SJCRH30 (cell line): ENCODE data around the gene RAPGEF4. TPM values are rescaled to one million over a fixed set of nuclear protein-coding genes. Genes with fewer than 3 reads are reported as not detected.
A peak's percentile ranks its signal among the peaks of the same experiment; 100 is the strongest.

Experiments used
- DNase-seq, 2 experiments: peaks; one replicate each; pipeline ENCODE4 v3.0.0-alpha.2; 2015 to 2020
- H3K27ac ChIP-seq: fragments of 250-450 bp; sonication (Bioruptor Pico); 2 replicates; pipeline ENCODE4 v1.5.1; 2020; ENCODE audit warnings: mild to moderate bottlenecking, moderate library complexity
- H3K27me3 ChIP-seq: fragments of 250-450 bp; sonication (Bioruptor Pico); 2 replicates; pipeline ENCODE4 v1.5.1; 2020; ENCODE audit warnings: mild to moderate bottlenecking, moderate library complexity
- H3K36me3 ChIP-seq: fragments of 250-450 bp; sonication (Bioruptor Pico); 2 replicates; pipeline ENCODE4 v1.5.1; 2020; ENCODE audit warnings: mild to moderate bottlenecking, moderate library complexity
- H3K4me1 ChIP-seq: fragments of 250-450 bp; sonication (Bioruptor Pico); 2 replicates; pipeline ENCODE4 v1.5.1; 2020; ENCODE audit warnings: mild to moderate bottlenecking, moderate library complexity
- H3K4me3 ChIP-seq: fragments of 250-450 bp; sonication (Bioruptor Pico); 2 replicates; pipeline ENCODE4 v1.5.1; 2020; ENCODE audit warnings: mild to moderate bottlenecking, moderate library complexity
- H3K9me3 ChIP-seq: fragments of 250-450 bp; sonication (Bioruptor Pico); replicated peaks from 2 replicates; pipeline ENCODE4 v1.5.1; 2020; ENCODE audit warnings: mild to moderate bottlenecking, moderate library complexity
- total RNA-seq: library from RNA; depleted of rRNA; stranded (reverse); fragments of >200 nt; shearing (Covaris generic); gene quantifications from 2 replicates; pipeline ENCODE4 v1.2.3, GENCODE V29; 2014

Gene RAPGEF4
- total RNA-seq, 1 experiment from 2014 or later, result 6.1 TPM

DNA sequence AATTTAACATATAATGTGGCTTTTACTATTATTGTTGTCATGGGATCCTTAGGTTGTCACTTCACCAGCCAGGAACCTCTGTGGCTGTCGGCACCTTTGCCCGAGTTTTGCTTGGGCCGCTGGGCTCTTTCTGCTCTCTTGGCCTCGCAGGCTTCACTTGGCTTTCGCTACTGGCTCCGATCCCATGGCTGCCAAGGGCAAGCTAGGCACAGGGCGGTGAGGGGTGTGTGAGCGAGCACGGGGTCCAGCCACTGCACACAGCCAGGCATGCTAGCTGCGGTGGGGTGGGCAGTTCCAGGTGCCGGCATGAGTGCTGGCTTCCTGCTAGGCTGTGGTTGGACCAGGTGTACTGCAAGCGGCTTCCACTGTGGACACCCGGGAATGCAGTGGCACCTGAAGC lies 23.4 kb upstream of the RAPGEF4 start:
- H3K9me3 ChIP-seq, result no peaks in the 10 kb centered on the region
- no peak for DNase-seq
- H3K4me1 ChIP-seq, result peaks cover 9% of the 10 kb centered on the region
- no peaks in the 10 kb centered on the region for H3K36me3 ChIP-seq
- no peaks in the 10 kb centered on the region for H3K27me3 ChIP-seq
- H3K27ac ChIP-seq, result no peak overlapping the region
- H3K4me3 ChIP-seq, result no peak overlapping the region

- H3K36me3 ChIP-seq, result no peaks in the 10 kb centered on the region
- H3K27ac ChIP-seq, result no peak overlapping the region
- DNase-seq, result no peak
- H3K9me3 ChIP-seq, result no peaks in the 10 kb centered on the region
- H3K27me3 ChIP-seq, result no peaks in the 10 kb centered on the region
- H3K4me1 ChIP-seq, result peaks cover 9% of the 10 kb centered on the region
- no peak overlapping the region for H3K4me3 ChIP-seq
Measured at GRCh38 chr2:172713365-172713875, 22.2 kb upstream of the RAPGEF4 start.

- DNase-seq, result no peak
Measured at GRCh38 chr2:172722481-172722880, 13.2 kb upstream of the RAPGEF4 start.

DNA sequence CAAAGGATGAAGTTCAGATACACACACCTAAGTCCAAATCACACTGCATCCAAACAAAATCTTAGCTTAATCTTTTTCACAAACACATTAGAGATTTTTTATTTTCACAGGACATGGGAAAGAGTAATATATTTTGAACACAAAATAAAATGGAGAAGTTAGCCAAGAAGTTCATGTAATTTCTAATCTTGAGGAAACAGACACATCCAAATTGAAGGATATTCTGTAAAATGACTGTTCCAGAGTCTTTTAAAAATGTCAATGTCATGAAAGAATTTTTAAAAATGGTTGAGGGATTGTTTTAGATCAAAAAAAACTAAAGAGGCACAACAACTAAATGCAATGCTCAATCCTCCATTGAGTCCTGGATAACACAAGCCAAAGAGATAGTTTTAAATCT lies 12.4 kb upstream of the RAPGEF4 start:
- no peak for DNase-seq
- no peak overlapping the region for H3K4me3 ChIP-seq
- H3K4me1 ChIP-seq, result peaks cover 25% of the 10 kb centered on the region
- H3K36me3 ChIP-seq, result no peaks in the 10 kb centered on the region
- H3K27me3 ChIP-seq, result no peaks in the 10 kb centered on the region
- H3K27ac ChIP-seq, result no peak overlapping the region
- H3K9me3 ChIP-seq, result no peaks in the 10 kb centered on the region

More at GRCh38 chr2:172722481-172722880, 13.2 kb upstream of the RAPGEF4 start:
- Histone ChIP-seq H3K9me3 (no peaks in the 10 kb centered on the region), H3K4me3 (no peak overlapping the region), H3K36me3 (no peaks in the 10 kb centered on the region), H3K4me1 (peaks cover 25% of the 10 kb centered on the region), H3K27me3 (no peaks in the 10 kb centered on the region), H3K27ac (no peak overlapping the region)

GRCh38 chr2:172724724-172725123 lies 10.9 kb upstream of the RAPGEF4 start:
- H3K9me3 ChIP-seq, result no peaks in the 10 kb centered on the region
- no peak for DNase-seq
- no peak overlapping the region for H3K27ac ChIP-seq
- H3K4me3 ChIP-seq, result no peak overlapping the region
- no peaks in the 10 kb centered on the region for H3K27me3 ChIP-seq
- H3K36me3 ChIP-seq, result no peaks in the 10 kb centered on the region
- H3K4me1 ChIP-seq, result peaks cover 25% of the 10 kb centered on the region

DNA sequence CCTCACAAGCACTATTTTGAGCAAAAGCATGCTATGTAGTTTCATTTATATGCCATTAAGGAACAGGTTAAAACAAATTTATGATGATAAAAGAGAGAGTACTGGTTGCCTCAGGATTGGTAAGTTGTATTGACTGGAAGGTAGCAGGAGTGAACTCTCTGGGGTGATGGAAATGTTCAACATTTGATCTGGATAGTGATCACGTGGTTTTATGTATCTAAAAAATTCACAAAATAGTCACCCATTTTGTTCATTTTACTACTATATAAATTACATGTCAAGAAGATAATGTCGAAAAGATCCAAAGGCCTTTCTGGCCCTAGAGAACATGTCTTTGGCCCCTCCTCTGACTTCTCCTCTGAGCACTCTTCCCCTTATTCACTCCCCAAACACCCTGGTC lies 10.4 kb upstream of the RAPGEF4 start:
- Histone ChIP-seq H3K4me1 (peaks cover 25% of the 10 kb centered on the region), H3K36me3 (no peaks in the 10 kb centered on the region), H3K4me3 (no peak overlapping the region), H3K27me3 (no peaks in the 10 kb centered on the region), H3K9me3 (no peaks in the 10 kb centered on the region), H3K27ac (peak overlapping the region; percentile 79)
- DNase-seq, result no peak

DNA sequence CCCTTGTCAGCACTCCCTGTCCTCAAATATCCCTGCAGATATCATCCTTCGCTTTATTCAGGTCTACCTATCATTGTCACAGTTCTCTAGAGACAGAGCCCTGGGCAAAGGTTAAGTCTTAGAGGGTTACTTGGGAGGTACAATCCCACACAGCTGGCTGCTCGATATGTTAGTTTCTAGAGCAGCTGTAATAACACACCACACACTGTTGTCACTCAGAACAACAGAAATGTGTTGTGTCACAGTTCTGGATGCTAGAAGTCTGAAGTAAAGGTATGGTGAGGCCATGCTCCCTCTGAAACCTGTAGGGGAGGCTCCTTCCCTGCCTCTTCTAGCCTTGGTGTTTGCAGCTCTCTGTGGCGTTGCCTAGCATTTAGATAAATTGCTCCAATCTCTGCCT lies 9.9 kb upstream of the RAPGEF4 start:
- no peaks in the 10 kb centered on the region for H3K27me3 ChIP-seq
- no peaks in the 10 kb centered on the region for H3K9me3 ChIP-seq
- H3K4me1 ChIP-seq, result peaks cover 25% of the 10 kb centered on the region
- peak overlapping the region; percentile 79 for H3K27ac ChIP-seq
- DNase-seq, result peak; percentile 53 to 80
- H3K4me3 ChIP-seq, result no peak overlapping the region
- no peaks in the 10 kb centered on the region for H3K36me3 ChIP-seq

- peak overlapping the region; percentile 79 for H3K27ac ChIP-seq
- H3K36me3 ChIP-seq, result no peaks in the 10 kb centered on the region
- peaks cover 25% of the 10 kb centered on the region for H3K4me1 ChIP-seq
- peak; percentile 78 to 89 for DNase-seq
- H3K27me3 ChIP-seq, result no peaks in the 10 kb centered on the region
- no peaks in the 10 kb centered on the region for H3K9me3 ChIP-seq
- H3K4me3 ChIP-seq, result no peak overlapping the region
Measured at GRCh38 chr2:172726172-172726735, 9.4 kb upstream of the RAPGEF4 start.

- H3K4me1 ChIP-seq, result peaks cover 17% of the 10 kb centered on the region
- no peaks in the 10 kb centered on the region for H3K36me3 ChIP-seq
- H3K4me3 ChIP-seq, result no peak overlapping the region
- H3K9me3 ChIP-seq, result no peaks in the 10 kb centered on the region
- no peak for DNase-seq
- H3K27me3 ChIP-seq, result no peaks in the 10 kb centered on the region
- no peak overlapping the region for H3K27ac ChIP-seq
Measured at GRCh38 chr2:172730411-172730810, 5.2 kb upstream of the RAPGEF4 start.

DNA sequence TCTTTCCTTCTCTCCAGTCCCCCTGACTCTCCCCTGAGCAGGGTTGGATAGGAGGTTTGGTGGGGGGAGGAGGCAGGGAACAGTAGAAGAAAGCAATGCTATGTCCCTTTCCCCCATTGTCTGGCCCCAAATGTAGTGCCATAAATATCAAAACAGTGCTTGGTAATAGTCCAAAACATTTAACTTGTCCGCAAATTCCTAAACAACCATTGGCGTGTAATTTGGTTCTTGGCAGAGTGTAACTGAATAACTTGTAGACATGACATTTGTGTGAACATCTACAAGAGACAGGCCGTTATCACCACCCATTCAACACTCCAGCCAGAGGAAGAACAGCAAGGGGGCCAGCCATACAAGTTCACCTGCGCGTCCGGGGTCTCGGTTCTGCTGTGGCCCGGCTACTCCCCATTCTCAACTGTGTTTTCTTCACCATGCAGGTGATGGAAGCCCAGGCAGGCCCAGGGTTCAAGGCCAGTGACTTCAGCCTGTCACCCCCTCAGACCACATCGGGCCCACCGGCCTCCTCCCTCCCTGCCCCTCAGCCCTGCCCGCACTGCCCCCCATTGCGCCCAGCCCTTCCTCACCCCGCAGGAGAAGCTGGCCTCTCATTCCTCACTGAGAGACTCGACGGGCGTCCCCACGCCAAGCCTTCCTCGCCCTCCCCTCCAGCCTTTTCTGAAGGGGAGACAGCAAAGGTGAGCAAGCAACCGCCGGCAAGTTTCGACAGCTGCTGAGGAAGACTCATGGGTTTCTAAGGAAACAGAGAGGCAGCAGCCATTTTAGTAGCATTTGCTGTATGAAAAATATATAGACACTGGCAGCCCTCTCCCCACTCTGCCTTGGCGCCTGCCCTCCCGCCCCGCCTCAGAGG lies 699 bp upstream of the RAPGEF4 start:
- peak overlapping the region; percentile 66 for H3K4me3 ChIP-seq
- peaks cover 14% of the 10 kb centered on the region for H3K27me3 ChIP-seq
- H3K4me1 ChIP-seq, result no peaks in the 10 kb centered on the region
- H3K36me3 ChIP-seq, result no peaks in the 10 kb centered on the region
- H3K27ac ChIP-seq, result no peak overlapping the region
- peak in 1 of 2 experiments; percentile 20 for DNase-seq
- H3K9me3 ChIP-seq, result no peaks in the 10 kb centered on the region

- no peaks in the 10 kb centered on the region for H3K36me3 ChIP-seq
- peaks cover 14% of the 10 kb centered on the region for H3K27me3 ChIP-seq
- no peaks in the 10 kb centered on the region for H3K9me3 ChIP-seq
- H3K27ac ChIP-seq, result no peak overlapping the region
- H3K4me1 ChIP-seq, result no peaks in the 10 kb centered on the region
- H3K4me3 ChIP-seq, result peak overlapping the region; percentile 66
- DNase-seq, result no peak
Measured at GRCh38 chr2:172736424-172737174, 954 bp downstream of the RAPGEF4 start.

GRCh38 chr2:172739661-172740266 lies 4.1 kb downstream of the RAPGEF4 start:
- no peaks in the 10 kb centered on the region for H3K4me1 ChIP-seq
- H3K4me3 ChIP-seq, result no peak overlapping the region
- H3K27ac ChIP-seq, result no peak overlapping the region
- H3K36me3 ChIP-seq, result no peaks in the 10 kb centered on the region
- DNase-seq, result no peak
- no peaks in the 10 kb centered on the region for H3K9me3 ChIP-seq
- peaks cover 14% of the 10 kb centered on the region for H3K27me3 ChIP-seq

GRCh38 chr2:172740856-172741255 lies 5.2 kb downstream of the RAPGEF4 start:
- Histone ChIP-seq H3K4me3 (no peak overlapping the region), H3K9me3 (no peaks in the 10 kb centered on the region), H3K4me1 (no peaks in the 10 kb centered on the region), H3K27me3 (peaks cover 14% of the 10 kb centered on the region), H3K27ac (no peak overlapping the region), H3K36me3 (no peaks in the 10 kb centered on the region)
- no peak for DNase-seq

- Histone ChIP-seq H3K27ac (no peak overlapping the region), H3K4me3 (no peak overlapping the region), H3K9me3 (no peaks in the 10 kb centered on the region), H3K4me1 (no peaks in the 10 kb centered on the region), H3K27me3 (no peaks in the 10 kb centered on the region), H3K36me3 (no peaks in the 10 kb centered on the region)
- DNase-seq, result no peak
Measured at GRCh38 chr2:172742931-172743540, 7.4 kb downstream of the RAPGEF4 start.
